HepG2 (cell line): ENCODE measurements around the gene AP2S1. TPM values are rescaled to one million over a fixed set of nuclear protein-coding genes. Genes with fewer than 3 reads are reported as not detected.

Experiments used
- ARHGAP35 ChIP-seq: sonication (generic); formaldehyde crosslinking; IDR thresholded peaks from 2 replicates; pipeline ENCODE4 v1.9.0; 2022; ENCODE audit warnings: mild to moderate bottlenecking, inconsistent platforms, moderate library complexity, missing genetic modification reagents, borderline replicate concordance
- CENPX ChIP-seq: sonication (generic); formaldehyde crosslinking; IDR thresholded peaks from 2 replicates; pipeline ENCODE4 v1.9.0; 2021; ENCODE audit warnings: mild to moderate bottlenecking, missing genetic modification reagents, moderate library complexity
- HCFC1 ChIP-seq: fragments of 150-350 bp; IDR thresholded peaks from 2 replicates; pipeline ENCODE4 v1.6.1; 2014; ENCODE audit warnings: low read depth, low read length
- KLF13 ChIP-seq: sonication (generic); formaldehyde crosslinking; IDR thresholded peaks from 2 replicates; pipeline ENCODE4 v1.4.0; 2020; ENCODE audit warnings: mild to moderate bottlenecking, missing genetic modification reagents
- MYC ChIP-seq: sonication (generic); formaldehyde crosslinking; IDR thresholded peaks from 2 replicates; pipeline ENCODE4 v1.9.0; 2021; ENCODE audit warnings: missing genetic modification reagents, borderline replicate concordance
- MZF1 ChIP-seq: sonication (generic); formaldehyde crosslinking; IDR thresholded peaks from 2 replicates; pipeline ENCODE4 v1.8.1; 2023; ENCODE audit warnings: mild to moderate bottlenecking, missing genetic modification reagents, borderline replicate concordance
- NFATC3 ChIP-seq: sonication (generic); formaldehyde crosslinking; IDR thresholded peaks from 2 replicates; pipeline ENCODE4 v1.5.1; 2020; ENCODE audit warnings: mild to moderate bottlenecking, missing genetic modification reagents
- NKX3-1 ChIP-seq: sonication (generic); formaldehyde crosslinking; IDR thresholded peaks from 2 replicates; pipeline ENCODE4 v1.5.0; 2020; ENCODE audit warnings: missing genetic modification reagents
- PRMT3 ChIP-seq: sonication (generic); formaldehyde crosslinking; IDR thresholded peaks from 2 replicates; pipeline ENCODE4 v1.8.1; 2022; ENCODE audit warnings: low read depth, mild to moderate bottlenecking, moderate library complexity, missing genetic modification reagents, borderline replicate concordance
- RARG ChIP-seq: sonication (generic); formaldehyde crosslinking; IDR thresholded peaks from 2 replicates; pipeline ENCODE4 v1.4.0; 2020; ENCODE audit warnings: low read depth, mild to moderate bottlenecking, missing genetic modification reagents
- TOE1 ChIP-seq: sonication (generic); formaldehyde crosslinking; IDR thresholded peaks from 2 replicates; pipeline ENCODE4 v1.4.0; 2020; ENCODE audit warnings: mild to moderate bottlenecking, missing genetic modification reagents
- ZBTB38 ChIP-seq: sonication (generic); formaldehyde crosslinking; IDR thresholded peaks from 2 replicates; pipeline ENCODE4 v1.5.1; 2020; ENCODE audit warnings: mild to moderate bottlenecking, missing genetic modification reagents
- ZC3H4 ChIP-seq: sonication (generic); formaldehyde crosslinking; IDR thresholded peaks from 2 replicates; pipeline ENCODE4 v1.4.0; 2020; ENCODE audit warnings: missing genetic modification reagents, borderline replicate concordance
- ZNF251 ChIP-seq: sonication (generic); formaldehyde crosslinking; IDR thresholded peaks from 2 replicates; pipeline ENCODE4 v1.9.0; 2021; ENCODE audit warnings: mild to moderate bottlenecking, missing genetic modification reagents
- ZNF256 ChIP-seq: sonication (generic); formaldehyde crosslinking; conservative IDR thresholded peaks from 2 replicates; pipeline ENCODE4 v1.4.0; 2020; ENCODE audit warnings: missing genetic modification reagents
- ZNF281 ChIP-seq: sonication (generic); formaldehyde crosslinking; IDR thresholded peaks from 2 replicates; pipeline ENCODE4 v1.4.0; 2020; ENCODE audit warnings: missing genetic modification reagents, borderline replicate concordance
- ZNF282 ChIP-seq: fragments of 450-650 bp; IDR thresholded peaks from 2 replicates; pipeline ENCODE4 v1.6.1; 2018; ENCODE audit not compliant: partially characterized antibody
- ZNF30 ChIP-seq: sonication (generic); formaldehyde crosslinking; IDR thresholded peaks from 2 replicates; pipeline ENCODE4 v1.5.0; 2020; ENCODE audit warnings: mild to moderate bottlenecking, missing genetic modification reagents
- ZNF543 ChIP-seq: sonication (generic); formaldehyde crosslinking; IDR thresholded peaks from 2 replicates; pipeline ENCODE4 v1.4.0; 2020; ENCODE audit warnings: mild to moderate bottlenecking, missing genetic modification reagents
- ZNF704 ChIP-seq: sonication (generic); formaldehyde crosslinking; IDR thresholded peaks from 2 replicates; pipeline ENCODE4 v1.8.1; 2023; ENCODE audit warnings: mild to moderate bottlenecking, inconsistent platforms, moderate library complexity, missing genetic modification reagents, borderline replicate concordance
- ZNF775 ChIP-seq: sonication (generic); formaldehyde crosslinking; IDR thresholded peaks from 2 replicates; pipeline ENCODE4 v1.4.0; 2020; ENCODE audit warnings: missing genetic modification reagents, mild to moderate bottlenecking, moderate library complexity, borderline replicate concordance
- polyA plus RNA-seq, 8 experiments: library from polyadenylated mRNA; depleted of rRNA in 3 of 8; stranded (reverse) in 7 of 8; unstranded in 1 of 8; fragments of >200 nt; fragmentation: Illumina TruSeq in 4 of 8; extraction: Trizol in 4 of 8; gene quantifications; 2 replicates each; pipeline versions ENCODE4 v1.2.1 to v1.2.3, GENCODE V29; 2011 to 2016; ENCODE audit warnings: low read depth in 4 of 8, missing spikeins in 1 of 8, mixed read lengths in 1 of 8; ENCODE audit not compliant: insufficient read depth in 1 of 8
- total RNA-seq, 5 experiments: library from RNA; depleted of rRNA; stranded (reverse); fragments of >200 nt; fragmentation: Illumina TruSeq; extraction: Trizol; gene quantifications; 2 replicates each; pipeline ENCODE4 v1.2.3, GENCODE V29; 2016; ENCODE audit warnings: low read depth in 1 of 5
- TF ChIP-seq, protein P1 (sequence below): IDR thresholded peaks from 2 replicates; pipeline ENCODE4 v1.6.1; 2016; ENCODE audit warnings: missing compliant biosample characterization, missing genetic modification reagents, borderline replicate concordance
- TF ChIP-seq, protein P2 (sequence below): sonication (generic); formaldehyde crosslinking; IDR thresholded peaks from 2 replicates; pipeline ENCODE4 v1.5.0; 2020; ENCODE audit warnings: missing genetic modification reagents

The AP2S1 gene
- total and polyA plus RNA-seq, 2 of the 13 experiments (the other 11 are each of a cell fraction or from before 2014, with no cell fraction given) = 45.2 to 86.1 TPM

DNA sequence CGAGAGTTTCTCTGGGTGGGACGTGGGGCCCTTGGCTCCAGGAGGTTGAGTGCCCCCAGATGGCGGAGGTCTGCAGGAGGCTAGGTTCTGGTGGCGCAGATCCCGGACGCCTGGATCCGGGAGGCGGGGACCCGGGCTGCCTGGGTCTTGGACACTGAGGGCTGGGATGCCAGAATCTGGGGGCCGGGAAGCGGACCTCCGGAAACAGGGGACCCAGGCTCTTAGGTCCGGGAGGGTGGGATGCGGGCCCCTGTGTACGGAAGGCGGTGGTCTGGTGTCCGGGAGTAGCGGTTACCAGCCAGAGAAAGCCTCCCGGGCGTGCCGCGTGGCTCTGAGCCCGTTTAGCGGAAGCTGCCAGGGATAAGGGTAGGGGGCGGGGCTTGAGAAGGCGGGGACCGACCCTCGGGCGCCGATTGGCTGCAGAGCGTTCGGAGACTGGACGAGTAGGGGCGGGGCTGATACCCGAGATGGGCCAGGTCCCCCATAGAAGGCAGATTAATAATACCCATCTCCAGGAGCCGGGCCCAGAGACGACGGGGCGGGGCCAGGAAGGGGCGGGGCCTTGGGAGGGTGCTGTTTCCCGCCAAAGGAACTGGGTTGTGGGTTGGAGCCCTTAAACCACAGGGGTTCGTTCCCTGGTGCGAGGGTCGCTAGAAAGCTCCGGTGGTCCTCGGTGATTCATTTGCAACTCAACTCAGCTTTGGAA lies 62.2 kb downstream of the AP2S1 start, which contains the start of gene SLC1A5 (continued):
- TF ChIP-seq ZNF256 (CRISPR knock-in tag) (no peak), ZNF281 (no peak), TOE1 (CRISPR knock-in tag) (peak; percentile 78; the same call in 1 of the 2 replicates), KLF13 (CRISPR knock-in tag) (no peak), ZNF251 (0 out of 2 replicates have a peak, but pooled peaks have one; percentile 38), CENPX (CRISPR knock-in tag) (no peak), ZNF30 (CRISPR knock-in tag) (no peak), ZNF704 (CRISPR knock-in tag) (no peak; the same call in 1 of the 2 replicates), ARHGAP35 (peak; percentile 80; the same call in 1 of the 2 replicates), MZF1 (CRISPR knock-in tag) (no peak), ZC3H4 (CRISPR knock-in tag) (no peak; the same call in 1 of the 2 replicates), NKX3-1 (CRISPR knock-in tag) (no peak), ZNF775 (CRISPR knock-in tag) (no peak), ZNF543 (peak; percentile 65; the same call in 1 of the 2 replicates), MYC (CRISPR knock-in tag) (peak; percentile 95), ZBTB38 (peak; percentile 42; the same call in 1 of the 2 replicates), RARG (CRISPR knock-in tag) (peak; percentile 76; the same call in 1 of the 2 replicates), HCFC1 (no peak), PRMT3 (CRISPR knock-in tag) (no peak), ZNF282 (no peak), NFATC3 (CRISPR knock-in tag) (0 out of 2 replicates have a peak, but pooled peaks have one; percentile 29)
- TF ChIP-seq, protein P1, sequence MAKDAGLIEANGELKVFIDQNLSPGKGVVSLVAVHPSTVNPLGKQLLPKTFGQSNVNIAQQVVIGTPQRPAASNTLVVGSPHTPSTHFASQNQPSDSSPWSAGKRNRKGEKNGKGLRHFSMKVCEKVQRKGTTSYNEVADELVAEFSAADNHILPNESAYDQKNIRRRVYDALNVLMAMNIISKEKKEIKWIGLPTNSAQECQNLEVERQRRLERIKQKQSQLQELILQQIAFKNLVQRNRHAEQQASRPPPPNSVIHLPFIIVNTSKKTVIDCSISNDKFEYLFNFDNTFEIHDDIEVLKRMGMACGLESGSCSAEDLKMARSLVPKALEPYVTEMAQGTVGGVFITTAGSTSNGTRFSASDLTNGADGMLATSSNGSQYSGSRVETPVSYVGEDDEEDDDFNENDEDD (CRISPR knock-in tag) = peak; percentile 90
- TF ChIP-seq, protein P2, sequence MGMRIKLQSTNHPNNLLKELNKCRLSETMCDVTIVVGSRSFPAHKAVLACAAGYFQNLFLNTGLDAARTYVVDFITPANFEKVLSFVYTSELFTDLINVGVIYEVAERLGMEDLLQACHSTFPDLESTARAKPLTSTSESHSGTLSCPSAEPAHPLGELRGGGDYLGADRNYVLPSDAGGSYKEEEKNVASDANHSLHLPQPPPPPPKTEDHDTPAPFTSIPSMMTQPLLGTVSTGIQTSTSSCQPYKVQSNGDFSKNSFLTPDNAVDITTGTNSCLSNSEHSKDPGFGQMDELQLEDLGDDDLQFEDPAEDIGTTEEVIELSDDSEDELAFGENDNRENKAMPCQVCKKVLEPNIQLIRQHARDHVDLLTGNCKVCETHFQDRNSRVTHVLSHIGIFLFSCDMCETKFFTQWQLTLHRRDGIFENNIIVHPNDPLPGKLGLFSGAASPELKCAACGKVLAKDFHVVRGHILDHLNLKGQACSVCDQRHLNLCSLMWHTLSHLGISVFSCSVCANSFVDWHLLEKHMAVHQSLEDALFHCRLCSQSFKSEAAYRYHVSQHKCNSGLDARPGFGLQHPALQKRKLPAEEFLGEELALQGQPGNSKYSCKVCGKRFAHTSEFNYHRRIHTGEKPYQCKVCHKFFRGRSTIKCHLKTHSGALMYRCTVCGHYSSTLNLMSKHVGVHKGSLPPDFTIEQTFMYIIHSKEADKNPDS (CRISPR knock-in tag) = no peak
